GM23248 (cell line): ENCODE data around the gene POFUT1.

Experiments used
- EZH2 ChIP-seq: fragments of 200-600 bp; sonication (generic); IDR thresholded peaks from 2 replicates; pipeline ENCODE4 v1.6.1; 2018; ENCODE audit warnings: antibody characterized with exemption, mild to moderate bottlenecking; ENCODE audit not compliant: insufficient read depth, poor library complexity, severe bottlenecking
- EZH2phosphoT487 ChIP-seq: fragments of 200-600 bp; sonication (generic); IDR thresholded peaks from 2 replicates; pipeline ENCODE4 v1.6.1; 2018; ENCODE audit warnings: antibody characterized with exemption, moderate library complexity, mild to moderate bottlenecking, low read depth; ENCODE audit not compliant: insufficient read depth

- no peak for TF ChIP-seq EZH2
- TF ChIP-seq EZH2phosphoT487: no peak
Observed at GRCh38 chr20:32249030-32249738, 41.5 kb downstream of the POFUT1 start.
